ENCODE measurements around the gene C4orf50.

The C4orf50 gene

GRCh38 chr4:5918331-5918985, 99.8 kb downstream of the C4orf50 start:
- DNase-seq (ENCODE audit: low read depth, low spot score) = no peak
- ChIA-PET CTCF (no interaction called here), POLR2A (no interaction called here)
- H3K4me3 ChIP-seq (ENCODE audit: low read depth, low read length) = no peak overlapping the region
- no peak for TF ChIP-seq CTCF (IDR thresholded peaks at IDR 0.05; ENCODE audit: insufficient read depth, low read length, missing control alignments)

GRCh38 chr4:5917672-5918071, 100.6 kb downstream of the C4orf50 start:
- POLR2A ChIA-PET = no interaction called here
- no peak for TF ChIP-seq CTCF (IDR thresholded peaks at IDR 0.05; ENCODE audit: insufficient read depth, low read length, missing control alignments)
- DNase-seq (ENCODE audit: low read depth, low spot score) = no peak
- no peak overlapping the region for H3K4me3 ChIP-seq (ENCODE audit: low read depth, low read length)
- CTCF ChIA-PET = no interaction called here

- ChIA-PET POLR2A (no interaction called here), CTCF (interaction anchor here (1.2 kb wide), 1 partner anchor 12 kb away, joined by 3 read pairs; no protein-coding TSS in a partner anchor)
- TF ChIP-seq CTCF (IDR thresholded peaks at IDR 0.05; ENCODE audit: insufficient read depth, low read length, missing control alignments) = no peak
- H3K4me3 ChIP-seq (ENCODE audit: low read depth, low read length) = no peak overlapping the region
- DNase-seq (ENCODE audit: low read depth, low spot score) = no peak
These were observed 102.0 kb downstream of the C4orf50 start for GRCh38 chr4:5916229-5916628.

- DNase-seq (ENCODE audit: low read depth, low spot score) = no peak
- H3K4me3 ChIP-seq (ENCODE audit: low read depth, low read length) = no peak overlapping the region
- ChIA-PET CTCF (no interaction called here), POLR2A (no interaction called here)
- TF ChIP-seq CTCF (IDR thresholded peaks at IDR 0.05; ENCODE audit: insufficient read depth, low read length, missing control alignments) = no peak
These were observed 104.8 kb downstream of the C4orf50 start for GRCh38 chr4:5913454-5913853.

GRCh38 chr4:5912614-5913019, 105.6 kb downstream of the C4orf50 start:
- DNase-seq (ENCODE audit: low read depth, low spot score) = no peak
- ChIA-PET CTCF (no interaction called here), POLR2A (no interaction called here)
- TF ChIP-seq CTCF (IDR thresholded peaks at IDR 0.05; ENCODE audit: insufficient read depth, low read length, missing control alignments) = no peak
- no peak overlapping the region for H3K4me3 ChIP-seq (ENCODE audit: low read depth, low read length)

GRCh38 chr4:5908876-5909427, 109.3 kb downstream of the C4orf50 start:
- ChIA-PET POLR2A (no interaction called here), CTCF (no interaction called here)
- no peak for DNase-seq (ENCODE audit: low read depth, low spot score)
- TF ChIP-seq CTCF (IDR thresholded peaks at IDR 0.05; ENCODE audit: insufficient read depth, low read length, missing control alignments) = no peak
- H3K4me3 ChIP-seq (ENCODE audit: low read depth, low read length) = no peak overlapping the region

Measured in AG04449 (cell line).